Measurements from ENCODE around the gene SLC5A6. TPM values are rescaled to one million over a fixed set of nuclear protein-coding genes. Genes with fewer than 3 reads are reported as not detected.

Gene SLC5A6
- total RNA-seq, 2 donors from 2014 or later: 40.7 to 123 TPM

DNA sequence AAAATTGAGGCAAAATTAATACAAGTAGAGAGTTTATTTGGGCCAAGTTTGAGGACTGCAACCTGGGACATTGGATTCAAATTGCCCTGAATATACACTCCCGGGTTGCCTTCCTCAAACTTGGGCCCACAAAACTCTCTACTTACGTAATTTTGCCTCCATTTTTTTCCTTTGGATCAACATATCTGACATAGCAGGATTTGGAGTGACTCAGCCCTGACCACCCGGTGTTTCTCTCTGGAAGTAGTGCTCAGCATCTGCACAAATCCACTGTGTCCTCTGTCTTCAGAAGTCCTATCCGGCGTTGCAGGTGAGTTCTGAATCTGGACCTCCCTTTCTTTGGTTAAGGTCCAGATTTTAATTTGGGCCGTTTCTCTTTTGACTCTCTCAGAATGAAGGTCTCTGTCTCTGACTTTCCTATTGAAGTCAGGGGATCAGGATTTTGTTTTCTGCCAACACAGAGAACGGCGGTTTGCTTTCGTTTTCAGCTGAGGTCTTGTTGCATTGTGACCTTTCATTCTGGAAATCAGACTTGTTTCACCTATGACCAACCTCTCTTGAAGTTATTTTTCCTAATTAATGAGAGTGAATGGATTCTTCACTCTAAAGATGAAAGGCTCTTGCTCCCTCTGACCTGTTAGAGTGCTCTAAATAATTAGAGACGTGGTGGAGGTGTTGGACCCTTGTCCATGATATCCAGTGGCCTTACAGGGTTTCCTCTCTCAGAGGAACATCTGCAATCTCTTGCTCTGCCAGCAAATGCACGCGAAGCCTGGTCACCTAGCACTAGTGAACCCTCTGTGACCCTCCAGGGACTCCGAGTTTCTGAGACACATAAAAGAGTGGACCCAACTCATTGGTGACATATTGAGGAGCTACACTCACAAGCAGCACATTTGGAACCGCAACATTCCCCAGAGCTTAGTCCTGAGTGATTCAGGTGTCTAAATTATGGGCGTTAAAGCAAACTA lies 49.6 kb downstream of the SLC5A6 start:
- Mint-ChIP-seq H3K4me1 (ENCODE audit: low read depth in 2 of 2) (no peaks in the 10 kb centered on the region), H3K4me3 (no peak overlapping the region), H3K36me3 (no peaks in the 10 kb centered on the region), H3K9me3 (no peaks in the 10 kb centered on the region), H3K27me3 (no peaks in the 10 kb centered on the region), H3K27ac (no peak overlapping the region)
- no peak for DNase-seq (ENCODE audit: low spot score)
- no peak for ATAC-seq

DNA sequence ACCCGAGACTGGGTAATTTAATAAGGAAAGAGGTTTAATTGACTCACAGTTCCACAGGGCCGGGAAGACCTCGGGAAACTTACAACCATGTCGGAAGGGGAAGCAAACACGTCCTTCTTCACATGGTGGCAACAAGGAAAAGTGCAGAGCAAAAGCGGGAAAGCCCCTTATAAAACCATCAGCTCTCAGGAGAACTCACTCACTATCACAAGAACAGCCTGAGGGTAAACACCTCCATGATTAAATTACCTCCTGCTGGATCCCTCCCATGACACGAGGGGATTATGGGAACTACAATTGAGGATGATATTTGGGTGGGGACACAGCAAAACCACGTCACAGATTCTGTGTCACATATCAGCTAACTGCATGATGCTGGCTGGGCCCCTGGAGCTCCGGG lies 51.9 kb downstream of the SLC5A6 start:
- Mint-ChIP-seq H3K4me3 (no peak overlapping the region), H3K36me3 (no peaks in the 10 kb centered on the region), H3K27ac (no peak overlapping the region)

GRCh38 chr2:27159271-27159670 lies 52.8 kb downstream of the SLC5A6 start:
- Mint-ChIP-seq H3K4me1 (ENCODE audit: low read depth in 2 of 2) (no peaks in the 10 kb centered on the region), H3K27ac (no peak overlapping the region), H3K36me3 (no peaks in the 10 kb centered on the region), H3K27me3 (no peaks in the 10 kb centered on the region), H3K4me3 (no peak overlapping the region), H3K9me3 (no peaks in the 10 kb centered on the region)
- ATAC-seq (peak in 1 of 2 donors; percentile 22), DNase-seq (ENCODE audit: low spot score) (no peak)

More for the DNA sequence above, 51.9 kb downstream of the SLC5A6 start:
- Mint-ChIP-seq H3K9me3 (no peaks in the 10 kb centered on the region), H3K27me3 (no peaks in the 10 kb centered on the region), H3K4me1 (ENCODE audit: low read depth in 2 of 2) (no peaks in the 10 kb centered on the region)
- no peak for ATAC-seq
- no peak for DNase-seq (ENCODE audit: low spot score)

DNA sequence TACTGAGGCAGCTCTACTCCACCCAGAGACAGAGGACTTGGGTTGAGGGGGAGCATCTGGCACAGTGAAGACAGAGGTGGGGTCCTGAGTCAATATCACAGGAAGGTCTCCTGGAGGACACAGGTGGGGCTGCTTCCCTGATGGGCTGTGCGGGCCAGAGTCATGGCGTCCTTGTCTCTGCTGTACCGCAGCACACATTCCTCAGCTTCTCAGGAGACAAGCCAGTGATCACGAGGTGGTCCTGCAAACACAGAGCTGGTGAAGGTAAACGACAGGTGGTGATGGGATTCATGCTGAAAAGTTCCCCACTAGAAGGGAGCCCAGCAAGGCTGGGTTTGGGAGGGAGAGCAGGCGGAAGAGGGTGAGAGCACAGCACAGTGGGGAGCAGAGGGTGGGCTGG lies 53.6 kb downstream of the SLC5A6 start:
- no peaks in the 10 kb centered on the region for H3K36me3 Mint-ChIP-seq
- H3K27me3 Mint-ChIP-seq: no peaks in the 10 kb centered on the region
- H3K4me3 Mint-ChIP-seq: no peak overlapping the region
- no peak for DNase-seq (ENCODE audit: low spot score)
- no peak overlapping the region for H3K27ac Mint-ChIP-seq
- ATAC-seq: no peak
- no peaks in the 10 kb centered on the region for H3K4me1 Mint-ChIP-seq (ENCODE audit: low read depth in 2 of 2)
- H3K9me3 Mint-ChIP-seq: no peaks in the 10 kb centered on the region

GRCh38 chr2:27155069-27155520 lies 57.0 kb downstream of the SLC5A6 start:
- Mint-ChIP-seq H3K9me3 (no peaks in the 10 kb centered on the region), H3K4me3 (no peak overlapping the region), H3K36me3 (no peaks in the 10 kb centered on the region), H3K4me1 (ENCODE audit: low read depth in 2 of 2) (no peaks in the 10 kb centered on the region), H3K27ac (no peak overlapping the region), H3K27me3 (no peaks in the 10 kb centered on the region)
- no peak for DNase-seq (ENCODE audit: low spot score)
- no peak for ATAC-seq

- H3K9me3 Mint-ChIP-seq: no peaks in the 10 kb centered on the region
- DNase-seq (ENCODE audit: low spot score) (no peak), ATAC-seq (no peak)
- H3K4me3 Mint-ChIP-seq: no peak overlapping the region
- no peaks in the 10 kb centered on the region for H3K4me1 Mint-ChIP-seq (ENCODE audit: low read depth in 2 of 2)
- no peaks in the 10 kb centered on the region for H3K27me3 Mint-ChIP-seq
- no peaks in the 10 kb centered on the region for H3K36me3 Mint-ChIP-seq
- no peak overlapping the region for H3K27ac Mint-ChIP-seq
These were observed 57.6 kb downstream of the SLC5A6 start for GRCh38 chr2:27154488-27154887.

DNA sequence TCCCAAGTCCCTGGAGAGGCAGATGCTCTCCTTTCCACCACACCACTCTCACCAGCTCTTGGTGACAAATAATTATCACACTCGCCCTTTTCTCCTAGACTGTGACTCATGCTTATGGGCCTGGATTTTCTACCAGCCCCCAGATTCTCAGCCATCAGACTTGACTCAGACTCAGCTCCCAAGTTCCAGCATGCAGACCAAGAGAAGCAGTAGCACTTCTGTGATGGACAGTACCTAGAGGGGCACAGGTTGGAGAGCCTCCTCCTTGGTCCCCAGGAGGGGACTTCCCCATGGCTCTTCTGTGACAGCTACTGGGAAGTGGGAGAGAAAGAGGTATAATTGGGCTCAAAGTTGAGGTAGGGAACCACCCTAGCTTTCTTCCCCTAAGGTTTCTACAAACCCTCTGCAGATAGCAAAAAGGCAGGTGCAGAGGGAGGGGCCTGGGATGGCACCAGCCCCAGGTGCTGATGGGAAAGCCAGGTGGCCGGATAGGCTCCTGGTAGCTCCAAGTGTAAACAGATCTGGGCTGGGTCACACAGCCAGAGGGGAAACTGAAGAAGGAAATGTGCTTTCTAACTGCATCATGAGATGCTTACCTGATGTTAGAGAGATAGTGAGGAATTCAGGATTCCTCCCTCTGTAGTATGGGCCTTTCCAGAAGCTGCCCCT lies 59.1 kb downstream of the SLC5A6 start:
- Mint-ChIP-seq H3K9me3 (no peaks in the 10 kb centered on the region), H3K27ac (no peak overlapping the region), H3K27me3 (peaks cover 0 to 5% of the 10 kb centered on the region in 2 donors)

GRCh38 chr2:27152102-27152795 lies 59.8 kb downstream of the SLC5A6 start:
- Mint-ChIP-seq H3K27me3 (peaks cover 0 to 8% of the 10 kb centered on the region in 2 donors), H3K27ac (no peak overlapping the region), H3K4me1 (ENCODE audit: low read depth in 2 of 2) (no peaks in the 10 kb centered on the region), H3K4me3 (no peak overlapping the region), H3K9me3 (no peaks in the 10 kb centered on the region), H3K36me3 (no peaks in the 10 kb centered on the region)
- ATAC-seq (no peak), DNase-seq (ENCODE audit: low spot score) (no peak)

More for the DNA sequence above, 59.1 kb downstream of the SLC5A6 start:
- Mint-ChIP-seq H3K36me3 (no peaks in the 10 kb centered on the region), H3K4me3 (no peak overlapping the region), H3K4me1 (ENCODE audit: low read depth in 2 of 2) (no peaks in the 10 kb centered on the region)
- DNase-seq (ENCODE audit: low spot score) (no peak), ATAC-seq (no peak)

DNA sequence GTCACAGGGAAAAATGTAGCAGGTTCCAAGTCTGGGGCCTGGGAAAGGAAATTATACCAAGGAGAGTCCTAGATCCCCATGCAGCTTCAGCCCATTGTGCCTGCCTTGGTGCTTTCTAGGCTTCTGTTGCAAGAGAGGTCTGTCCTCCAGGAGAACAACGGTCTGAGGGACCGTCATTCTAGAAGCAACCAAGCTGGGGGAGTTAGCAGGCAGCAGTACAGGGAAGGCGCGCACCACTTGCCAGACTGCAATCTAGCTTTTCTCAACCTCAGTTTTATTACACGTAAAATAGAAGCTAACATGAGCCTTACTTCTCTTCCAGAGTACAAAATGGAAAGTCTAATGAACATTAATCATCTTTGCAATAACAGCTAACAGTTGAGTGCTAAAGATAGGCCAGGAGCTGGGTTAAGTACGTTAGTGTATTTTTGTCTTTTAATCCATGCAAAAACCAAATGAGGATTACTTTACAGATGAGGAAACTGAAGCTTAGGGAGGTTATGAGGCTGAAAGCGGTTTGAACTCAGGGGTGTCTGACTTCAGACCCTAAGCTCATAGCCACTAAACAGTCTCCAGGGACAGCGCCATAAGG lies 61.3 kb downstream of the SLC5A6 start:
- no peaks in the 10 kb centered on the region for H3K4me1 Mint-ChIP-seq (ENCODE audit: low read depth in 2 of 2)
- no peak for ATAC-seq
- H3K27me3 Mint-ChIP-seq: peaks cover 4 to 8% of the 10 kb centered on the region in 2 donors
- H3K27ac Mint-ChIP-seq: no peak overlapping the region
- H3K9me3 Mint-ChIP-seq: no peaks in the 10 kb centered on the region
- no peak for DNase-seq (ENCODE audit: low spot score)
- H3K4me3 Mint-ChIP-seq: no peak overlapping the region
- no peaks in the 10 kb centered on the region for H3K36me3 Mint-ChIP-seq

Other genes with a start within 250 kb of the SLC5A6 start
- 10 to 100 TPM in 1 of 2 donors, 1 to 10 TPM in 1; 5.7 to 10.0 TPM for gene MAPRE3, start 241.6 kb downstream of the SLC5A6 start, total RNA-seq
- gene TMEM214, start 179.3 kb downstream of the SLC5A6 start, total RNA-seq: 100 to 1,000 TPM; 132 to 176 TPM
- gene AGBL5, start 160.6 kb downstream of the SLC5A6 start, total RNA-seq: 10 to 100 TPM; 12.5 to 20.5 TPM
- 100 to 1,000 TPM; 286 to 393 TPM for gene OST4, start 140.6 kb downstream of the SLC5A6 start, total RNA-seq
- 10 to 100 TPM in 1 of 2 donors, 1 to 10 TPM in 1; 8.7 to 14.2 TPM for gene EMILIN1, start 133.7 kb downstream of the SLC5A6 start, total RNA-seq
- gene KHK, start 125.5 kb downstream of the SLC5A6 start, total RNA-seq: 1 to 10 TPM; 2.5 to 5.1 TPM
- 1 to 10 TPM in 1 of 2 donors, under 1 TPM in 1; 0.36 to 1.4 TPM for gene CGREF1, start 93.1 kb downstream of the SLC5A6 start, total RNA-seq
- under 1 TPM in 1 of 2 donors, not detected in 1; 0.25 TPM for gene ABHD1, start 88.5 kb downstream of the SLC5A6 start, total RNA-seq
- gene PREB, start 77.6 kb downstream of the SLC5A6 start, total RNA-seq: 100 to 1,000 TPM in 1 of 2 donors, 10 to 100 TPM in 1; 91.6 to 109 TPM
- gene PRR30, start 72.9 kb downstream of the SLC5A6 start, total RNA-seq: not detected
- not detected for gene TCF23, start 63.3 kb downstream of the SLC5A6 start, total RNA-seq
- 10 to 100 TPM; 59.3 to 59.9 TPM for gene ATRAID, start 227 bp downstream of the SLC5A6 start, total RNA-seq
- 100 to 1,000 TPM in 1 of 2 donors, 10 to 100 TPM in 1; 50.6 to 175 TPM for gene CAD, start 5.1 kb upstream of the SLC5A6 start, total RNA-seq
- gene SLC30A3, start 50.8 kb upstream of the SLC5A6 start, total RNA-seq: not detected
- gene DNAJC5G, start 63.2 kb upstream of the SLC5A6 start, total RNA-seq: not detected
- under 1 TPM; 0.28 to 0.33 TPM for gene TRIM54, start 70.2 kb upstream of the SLC5A6 start, total RNA-seq
- gene UCN, start 96.2 kb upstream of the SLC5A6 start, total RNA-seq: 1 to 10 TPM; 1.3 TPM
- gene MPV17, start 110.8 kb upstream of the SLC5A6 start, total RNA-seq: 10 to 100 TPM; 92.4 to 96.1 TPM
- 100 to 1,000 TPM in 1 of 2 donors, 10 to 100 TPM in 1; 85.4 to 107 TPM for gene GTF3C2, start 144.5 kb upstream of the SLC5A6 start, total RNA-seq
- gene EIF2B4, start 158.1 kb upstream of the SLC5A6 start, total RNA-seq: 10 to 100 TPM; 49.5 to 52.0 TPM
- gene SNX17, start 158.3 kb upstream of the SLC5A6 start, total RNA-seq: 100 to 1,000 TPM; 100 to 113 TPM
- 10 to 100 TPM; 21.8 to 23.6 TPM for gene ZNF513, start 168.5 kb upstream of the SLC5A6 start, total RNA-seq
- gene PPM1G, start 197.3 kb upstream of the SLC5A6 start, total RNA-seq: 100 to 1,000 TPM; 110 to 158 TPM
- gene NRBP1, start 216.4 kb upstream of the SLC5A6 start, total RNA-seq: 100 to 1,000 TPM in 1 of 2 donors, 10 to 100 TPM in 1; 66.0 to 117 TPM
- gene KRTCAP3, start 230.1 kb upstream of the SLC5A6 start, total RNA-seq: 1 to 10 TPM; 2.2 to 6.1 TPM